ENCODE results near the gene DCPS. TPM values are rescaled to one million over a fixed set of nuclear protein-coding genes. Genes with fewer than 3 reads are reported as not detected.

Gene DCPS
- total RNA-seq, 1 donor: 10.4 TPM

DNA sequence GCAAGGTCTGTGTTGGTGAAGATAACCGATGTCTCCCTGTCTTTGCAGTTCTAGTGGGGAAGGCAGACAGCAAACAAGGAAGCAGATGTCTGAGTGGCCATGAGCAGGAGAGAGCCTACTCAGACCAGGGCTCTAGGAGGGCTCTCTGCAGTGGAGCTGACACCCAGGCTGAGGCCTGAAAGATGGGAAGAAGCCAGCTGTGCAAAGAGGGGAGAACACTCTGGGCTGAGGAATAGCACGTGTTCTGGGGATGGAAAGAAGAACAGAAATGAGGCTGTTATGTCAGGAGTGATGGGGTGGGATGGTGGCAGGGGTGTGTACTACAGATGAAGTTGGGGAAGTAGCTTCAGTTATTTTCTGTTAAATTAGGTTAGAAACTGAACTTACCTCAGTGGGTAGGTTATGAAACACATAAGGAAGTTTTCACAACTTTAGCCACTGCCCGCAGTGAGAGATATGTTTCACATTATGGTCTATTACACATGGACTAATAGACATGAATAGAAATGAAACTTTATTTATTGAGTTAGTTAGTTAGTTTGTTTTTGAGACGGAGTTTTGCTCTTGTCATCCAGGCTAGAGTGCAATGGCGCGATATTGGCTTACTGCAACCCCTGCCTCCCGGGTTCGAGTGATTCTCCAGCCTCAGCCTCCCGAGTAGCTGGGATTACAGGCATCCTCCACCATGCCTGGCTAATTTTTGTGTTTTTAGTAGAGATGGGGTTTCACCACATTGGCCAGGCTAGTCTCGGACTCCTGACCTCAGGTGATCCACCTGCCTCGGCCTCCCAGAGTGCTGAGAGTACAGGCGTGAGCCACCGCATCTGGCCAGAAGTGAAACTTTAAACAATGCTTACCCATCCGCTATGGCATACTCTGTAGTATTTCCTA, 7.8 kb downstream of the DCPS start:
- no peak for DNase-seq (ENCODE audit: low read depth)
- TF ChIP-seq, protein P1, sequence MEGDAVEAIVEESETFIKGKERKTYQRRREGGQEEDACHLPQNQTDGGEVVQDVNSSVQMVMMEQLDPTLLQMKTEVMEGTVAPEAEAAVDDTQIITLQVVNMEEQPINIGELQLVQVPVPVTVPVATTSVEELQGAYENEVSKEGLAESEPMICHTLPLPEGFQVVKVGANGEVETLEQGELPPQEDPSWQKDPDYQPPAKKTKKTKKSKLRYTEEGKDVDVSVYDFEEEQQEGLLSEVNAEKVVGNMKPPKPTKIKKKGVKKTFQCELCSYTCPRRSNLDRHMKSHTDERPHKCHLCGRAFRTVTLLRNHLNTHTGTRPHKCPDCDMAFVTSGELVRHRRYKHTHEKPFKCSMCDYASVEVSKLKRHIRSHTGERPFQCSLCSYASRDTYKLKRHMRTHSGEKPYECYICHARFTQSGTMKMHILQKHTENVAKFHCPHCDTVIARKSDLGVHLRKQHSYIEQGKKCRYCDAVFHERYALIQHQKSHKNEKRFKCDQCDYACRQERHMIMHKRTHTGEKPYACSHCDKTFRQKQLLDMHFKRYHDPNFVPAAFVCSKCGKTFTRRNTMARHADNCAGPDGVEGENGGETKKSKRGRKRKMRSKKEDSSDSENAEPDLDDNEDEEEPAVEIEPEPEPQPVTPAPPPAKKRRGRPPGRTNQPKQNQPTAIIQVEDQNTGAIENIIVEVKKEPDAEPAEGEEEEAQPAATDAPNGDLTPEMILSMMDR (IDR thresholded peaks at IDR 0.05; ENCODE audit: insufficient read depth, low read depth, low read length): no peak
- H3K4me3 ChIP-seq (ENCODE audit: low read depth, low read length): no peak overlapping the region

DNA sequence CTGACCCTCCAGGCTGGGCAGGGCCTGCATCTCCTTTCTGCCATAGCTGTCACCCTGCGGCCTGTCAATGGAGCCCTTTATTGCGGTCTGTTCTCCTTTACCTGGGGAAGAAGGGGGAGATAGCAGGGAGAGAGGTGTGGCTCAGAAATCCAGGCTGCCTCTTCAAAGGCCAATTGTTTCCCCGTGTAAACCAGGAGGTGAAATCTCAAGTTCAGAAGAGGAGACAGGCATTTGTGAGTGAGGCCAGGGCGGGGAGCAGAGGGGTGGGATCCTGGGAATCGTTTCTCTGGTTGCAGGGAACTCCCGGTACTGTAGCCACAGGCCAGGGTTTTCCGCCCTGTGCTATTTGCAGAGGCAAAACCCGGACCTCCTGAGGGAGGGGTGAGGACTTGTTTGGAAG, 9.1 kb downstream of the DCPS start:
- no peak for DNase-seq (ENCODE audit: low read depth)
- no peak overlapping the region for H3K4me3 ChIP-seq (ENCODE audit: low read depth, low read length)
- TF ChIP-seq, protein P1 (IDR thresholded peaks at IDR 0.05; ENCODE audit: insufficient read depth, low read depth, low read length): no peak

DNA sequence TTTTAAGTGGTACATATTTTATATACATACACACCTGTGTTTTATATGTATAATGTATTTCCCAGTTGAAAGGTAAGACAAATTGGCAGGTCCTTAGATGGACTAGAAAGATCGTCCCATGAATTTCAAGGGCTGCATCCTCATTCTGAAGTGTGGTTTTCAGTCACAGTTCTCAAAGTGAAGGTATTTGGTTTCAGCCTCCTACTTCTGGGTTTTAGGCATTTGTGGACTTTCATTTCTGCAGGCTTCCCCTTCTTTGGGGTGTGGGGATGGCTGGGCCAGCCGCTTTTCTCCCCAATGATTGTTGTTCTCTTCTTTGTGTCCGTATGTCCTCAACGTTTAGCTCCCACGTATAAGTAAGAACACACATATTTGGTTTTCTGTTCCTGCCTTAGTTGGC, 10.0 kb downstream of the DCPS start:
- H3K4me3 ChIP-seq (ENCODE audit: low read depth, low read length): no peak overlapping the region
- TF ChIP-seq, protein P1 (IDR thresholded peaks at IDR 0.05; ENCODE audit: insufficient read depth, low read depth, low read length): no peak
- no peak for DNase-seq (ENCODE audit: low read depth)

DNA sequence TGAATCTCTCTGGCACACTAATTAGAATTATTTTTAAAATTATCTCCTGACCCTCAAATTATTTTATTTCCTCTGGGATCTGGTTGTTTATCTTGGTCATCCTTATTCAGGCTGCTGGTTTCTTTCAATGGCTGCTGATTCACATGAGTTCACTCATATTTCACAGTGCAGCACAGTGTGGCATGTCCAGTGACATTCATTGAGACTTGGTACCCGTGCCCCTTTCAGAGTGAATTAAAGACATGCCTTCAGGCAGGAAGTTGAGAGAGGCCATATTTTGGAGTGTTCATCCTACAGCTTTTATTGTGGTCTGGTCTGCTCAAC, 13.5 kb downstream of the DCPS start:
- DNase-seq (ENCODE audit: low read depth): peak; percentile 20
- H3K4me3 ChIP-seq (ENCODE audit: low read depth, low read length): no peak overlapping the region
- TF ChIP-seq, protein P1 (IDR thresholded peaks at IDR 0.05; ENCODE audit: insufficient read depth, low read depth, low read length): no peak

DNA sequence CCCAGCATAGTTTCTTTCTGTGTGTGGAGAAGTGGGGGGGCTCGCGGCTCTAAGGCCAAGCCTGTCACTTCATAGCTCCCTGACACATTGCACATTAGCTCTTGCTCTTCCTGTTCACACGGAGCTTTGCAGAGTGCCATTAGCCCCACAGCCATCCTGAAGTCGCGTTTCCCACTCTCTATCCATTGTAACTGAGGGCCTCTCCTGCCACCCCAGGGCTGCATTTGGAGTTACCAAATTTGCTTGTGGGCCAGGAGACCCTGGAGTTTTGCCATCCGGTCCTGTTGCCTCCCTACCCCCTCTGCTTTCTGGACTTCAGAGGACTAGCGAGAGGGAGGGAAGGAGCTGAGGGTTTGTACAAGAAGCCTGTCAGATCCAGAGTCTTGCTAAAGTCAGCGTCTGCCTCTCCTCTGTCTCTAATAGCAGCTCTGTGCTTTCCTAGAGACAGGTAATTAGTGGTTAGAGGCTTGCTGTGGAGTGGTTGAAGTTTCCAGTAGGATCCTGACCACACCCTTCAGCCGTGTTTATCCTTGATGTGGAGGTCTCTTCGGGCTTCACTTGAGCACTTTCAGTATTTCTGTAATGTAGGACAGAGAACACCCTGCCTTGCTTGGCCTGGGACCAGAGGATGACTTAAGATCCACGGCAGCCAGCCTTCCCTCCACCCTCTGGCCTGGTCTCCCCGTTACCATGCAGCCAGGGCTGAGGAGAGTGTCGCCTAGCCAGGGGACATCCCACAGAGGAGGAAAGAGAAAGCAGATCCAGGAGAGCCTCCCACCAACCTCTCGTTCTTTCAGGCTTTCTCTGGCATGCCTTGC, 14.1 kb downstream of the DCPS start:
- H3K4me3 ChIP-seq (ENCODE audit: low read depth, low read length): peak overlapping the region; percentile 11
- DNase-seq (ENCODE audit: low read depth): peak; percentile 86
- TF ChIP-seq, protein P1 (IDR thresholded peaks at IDR 0.05; ENCODE audit: insufficient read depth, low read depth, low read length): no peak

DNA sequence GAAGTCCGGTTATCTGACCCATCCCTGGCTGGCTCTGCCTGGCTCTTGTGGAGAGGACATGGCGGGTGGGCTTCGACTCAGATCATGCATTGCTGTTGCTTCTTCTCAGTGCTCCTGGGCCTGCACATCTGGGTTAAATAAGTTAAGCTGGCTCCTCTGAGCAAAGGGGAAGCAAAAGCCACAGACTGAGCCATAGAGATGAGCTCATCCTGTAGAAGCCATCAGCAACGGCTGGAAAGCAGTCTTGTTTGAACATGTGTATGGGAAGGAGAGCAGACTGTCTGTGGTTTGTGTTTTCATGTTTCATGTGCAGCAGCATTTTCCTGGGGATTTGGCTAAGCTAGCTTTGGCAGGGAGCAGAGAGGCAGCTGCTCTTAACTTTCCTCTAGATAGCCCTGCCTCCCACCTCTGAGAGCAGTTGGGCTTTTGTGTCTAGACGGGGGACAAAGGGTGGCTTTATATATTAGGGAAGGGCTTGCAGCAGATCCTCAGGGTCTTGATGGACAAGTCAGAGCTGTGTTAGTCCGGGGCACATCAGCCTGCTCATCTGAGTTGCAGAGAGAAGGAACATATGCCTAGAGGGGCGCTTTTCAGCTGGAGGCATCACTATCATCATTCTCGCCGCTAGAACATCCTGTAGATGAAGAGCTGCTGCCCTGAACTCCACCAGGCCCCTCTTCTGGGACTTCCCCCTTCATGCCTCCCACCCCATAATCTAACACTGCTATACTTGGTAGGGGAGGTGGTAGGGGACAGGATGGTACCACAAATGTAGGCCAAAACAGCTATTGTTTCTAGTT, 14.9 kb downstream of the DCPS start:
- peak; percentile 95 for DNase-seq (ENCODE audit: low read depth)
- H3K4me3 ChIP-seq (ENCODE audit: low read depth, low read length): peak overlapping the region; percentile 11
- TF ChIP-seq, protein P1 (IDR thresholded peaks at IDR 0.05; ENCODE audit: insufficient read depth, low read depth, low read length): no peak
